RKO (cell line): Measurements from ENCODE around the gene SYNJ2BP.

Experiments
- DNase-seq: peaks from one replicate; pipeline ENCODE4 v3.0.0-alpha.2; 2016; ENCODE audit warnings: low spot score

The SYNJ2BP gene

GRCh38 chr14:70391493-70392391 lies 25.1 kb downstream of the SYNJ2BP start:
- no peak for DNase-seq

- no peak for DNase-seq
Measured at GRCh38 chr14:70382536-70382935, 34.4 kb downstream of the SYNJ2BP start.

- DNase-seq = no peak
Measured at GRCh38 chr14:70380824-70381223, 36.1 kb downstream of the SYNJ2BP start.

- DNase-seq = no peak
Measured at GRCh38 chr14:70378696-70379095, 38.2 kb downstream of the SYNJ2BP start.
